HTR-8/SVneo (cell line): ENCODE measurements around the gene LYPD6B.
A peak's percentile ranks its signal among the peaks of the same experiment; 100 is the strongest.

Experiments used
- DNase-seq: peaks from one replicate; pipeline ENCODE4 v3.0.0; 2011; ENCODE audit warnings: low spot score, mixed read lengths; ENCODE audit not compliant: insufficient read length
- FAIRE-seq: peaks from 2 replicates; lab custom pipeline; 2011; peaks lifted over from hg19 to GRCh38; lab: Jason Lieb, UNC

Gene LYPD6B

DNA sequence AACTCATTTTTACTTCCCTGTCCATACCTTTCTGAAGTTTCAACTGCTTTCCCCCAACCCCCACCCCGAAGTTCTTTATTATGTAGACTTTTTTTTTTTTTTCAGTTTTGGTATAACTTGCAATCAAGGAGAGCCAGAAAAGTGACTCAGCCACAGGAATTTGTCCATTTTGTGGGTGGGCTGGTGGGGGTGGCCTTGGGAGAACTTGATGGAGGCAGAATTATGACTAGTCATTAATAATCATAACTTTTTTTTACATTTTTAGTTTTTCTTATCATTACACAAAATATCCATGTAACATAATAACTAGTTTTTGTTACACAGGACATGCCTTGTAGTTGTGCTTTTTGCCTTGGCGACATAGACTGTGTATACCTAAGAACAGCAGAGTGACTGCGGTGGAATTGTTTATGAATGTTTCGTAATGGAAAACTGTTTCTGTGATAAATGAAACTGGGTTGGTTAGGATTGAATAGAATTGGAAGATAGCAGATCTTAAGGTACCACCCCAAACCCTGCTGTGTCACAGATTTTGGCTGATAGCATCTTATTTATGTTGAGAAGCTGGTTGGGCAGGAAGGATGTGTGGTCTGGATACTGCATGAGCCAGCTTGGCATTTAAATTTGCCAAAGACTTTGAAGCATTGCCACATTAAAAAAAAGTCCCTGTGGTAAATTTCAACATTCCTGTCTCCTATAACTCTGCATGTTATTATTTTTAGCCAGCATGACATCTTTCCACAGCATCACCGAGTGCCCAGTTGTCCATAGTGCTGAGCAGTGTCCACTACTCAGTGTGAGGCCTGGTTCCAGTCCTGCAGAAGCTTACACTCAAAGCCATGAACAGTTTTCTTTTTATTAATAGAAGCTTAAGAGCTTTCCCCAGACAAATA, 30.7 kb downstream of the LYPD6B start:
- DNase-seq: no peak
- peak; percentile 46 for FAIRE-seq

DNA sequence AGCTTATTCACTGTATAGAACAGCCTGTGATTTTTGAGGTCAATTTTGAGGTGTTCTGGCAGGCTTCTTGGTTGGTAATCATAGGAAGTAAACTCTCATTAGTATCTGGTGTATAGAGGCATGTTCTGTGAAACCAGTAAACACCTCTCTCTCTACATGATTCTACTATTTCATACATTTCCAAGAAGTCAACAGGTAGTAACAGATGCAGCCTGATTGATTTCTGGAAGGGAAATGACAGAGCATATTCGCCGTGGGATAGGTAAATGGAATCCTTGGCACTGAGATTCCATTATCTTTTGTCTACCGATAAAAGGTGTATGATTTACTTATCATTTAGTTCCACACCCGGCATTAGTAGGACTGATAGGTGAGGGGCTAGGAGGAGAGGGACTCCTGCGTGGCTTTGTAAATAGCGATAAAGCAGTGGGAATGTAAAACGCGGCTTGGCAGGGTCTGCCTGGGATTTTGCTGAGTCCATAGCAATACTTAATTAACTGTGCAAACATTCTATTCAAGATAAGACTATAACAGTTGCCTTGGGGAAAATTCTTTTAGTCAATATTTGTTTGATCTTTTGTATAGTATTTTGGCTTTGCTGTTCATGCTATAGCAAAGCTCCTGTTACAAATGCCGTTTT, 32.3 kb downstream of the LYPD6B start:
- DNase-seq: no peak
- no peak for FAIRE-seq

DNA sequence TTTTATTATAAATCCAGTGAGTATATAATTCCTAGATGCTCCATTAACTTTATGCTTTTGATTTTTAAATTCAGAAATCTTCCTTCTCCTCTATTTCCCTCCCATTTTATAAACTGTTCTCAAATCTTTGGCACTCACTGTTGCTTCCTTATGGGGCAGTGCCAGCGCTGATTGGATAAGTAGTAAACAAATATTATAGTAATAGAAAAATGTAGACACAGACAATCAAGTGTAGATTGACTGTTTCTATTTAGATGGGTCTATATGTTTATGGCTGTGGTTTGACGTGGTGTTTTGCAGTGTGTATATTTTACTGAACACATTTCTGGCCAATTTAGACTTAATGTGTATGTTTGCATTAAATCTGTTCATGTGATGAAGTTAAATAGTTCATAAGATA, 36.6 kb downstream of the LYPD6B start:
- DNase-seq: no peak
- no peak for FAIRE-seq

DNA sequence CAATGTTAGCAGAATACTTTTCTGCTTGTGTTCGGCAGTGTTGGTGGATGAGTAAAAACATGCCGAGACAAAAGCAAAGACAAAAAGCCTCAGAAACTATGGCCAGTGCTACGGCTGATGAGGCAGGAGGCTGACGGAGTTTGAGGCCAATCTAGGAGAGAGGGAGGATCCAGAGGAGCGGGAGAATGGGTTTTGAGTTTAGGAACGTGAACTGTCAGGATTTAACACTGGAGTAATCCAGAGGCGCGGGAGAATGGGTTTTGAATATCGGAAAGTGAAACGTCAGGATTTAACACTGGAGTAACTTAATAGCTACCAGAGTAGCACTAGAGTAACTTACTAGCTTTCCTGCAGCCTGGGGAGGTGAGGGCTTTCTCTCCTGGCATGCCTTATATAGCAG, 37.4 kb downstream of the LYPD6B start:
- DNase-seq (no peak), FAIRE-seq (no peak)

DNA sequence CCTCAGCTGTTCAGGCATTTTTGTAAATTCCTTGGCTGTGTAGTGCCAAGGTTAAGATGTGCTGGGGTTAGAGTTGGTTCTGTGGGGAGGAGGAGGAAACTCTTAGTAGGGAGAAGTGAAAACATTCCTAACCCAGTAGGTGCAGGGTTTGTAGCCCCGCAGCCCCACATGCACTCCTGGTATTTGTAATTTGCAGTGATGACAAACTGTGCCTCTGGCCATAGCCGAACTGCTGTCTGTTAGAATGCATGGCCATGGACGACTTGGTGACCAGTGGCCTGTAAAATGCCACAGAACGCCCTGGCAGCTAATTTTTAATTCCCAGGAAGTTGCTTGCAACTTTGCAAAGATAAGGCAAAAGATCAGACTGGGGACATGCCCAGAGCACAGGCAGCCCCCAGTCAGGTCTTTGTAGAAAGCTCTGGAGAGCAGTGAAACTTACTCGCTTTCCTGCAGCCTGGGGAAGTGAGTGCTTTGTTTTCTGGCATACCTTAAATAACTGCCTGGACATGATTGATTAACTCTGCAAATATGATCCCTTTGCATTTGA, 38.4 kb downstream of the LYPD6B start:
- FAIRE-seq: peak; percentile 83
- DNase-seq: no peak

DNA sequence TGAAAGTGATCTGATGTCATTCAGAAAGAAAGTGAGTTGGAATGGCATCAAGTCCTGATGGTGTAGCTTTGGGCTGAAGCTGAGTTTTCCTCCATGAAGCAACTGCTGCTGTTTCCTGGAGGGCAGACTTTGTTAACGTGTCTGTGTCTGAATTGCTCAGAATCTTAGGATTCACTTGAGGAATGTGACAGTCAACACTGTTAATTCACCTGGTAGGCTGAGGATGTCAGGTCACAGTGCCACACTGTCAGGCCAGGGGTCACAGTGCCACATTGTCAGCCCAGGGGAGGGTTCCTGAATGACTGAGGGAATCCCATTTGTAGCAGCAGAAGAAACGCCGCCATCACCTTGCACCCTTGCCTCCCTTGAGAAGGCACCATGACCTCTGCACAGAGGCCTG, 39.4 kb downstream of the LYPD6B start:
- FAIRE-seq (no peak), DNase-seq (no peak)

DNA sequence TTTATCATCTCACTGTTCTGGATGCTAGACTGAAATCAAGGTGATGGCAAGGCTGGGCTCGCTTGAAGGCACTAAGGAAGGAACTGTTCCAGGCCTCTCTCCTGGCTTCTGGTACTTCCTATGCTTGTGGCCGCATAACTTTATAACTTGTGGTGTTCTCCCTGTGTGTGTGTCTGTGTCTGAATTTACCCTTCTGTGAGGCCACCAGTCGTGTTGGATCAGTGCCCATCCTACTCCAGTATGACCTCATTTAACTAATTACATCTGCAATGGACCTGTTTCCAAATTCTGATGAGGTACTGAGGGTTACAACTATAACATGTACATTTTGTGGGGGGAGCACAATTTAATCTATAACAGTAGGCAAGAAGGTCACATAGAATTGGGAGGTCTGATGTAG, 41.6 kb downstream of the LYPD6B start:
- DNase-seq (no peak), FAIRE-seq (peak; percentile 38)

DNA sequence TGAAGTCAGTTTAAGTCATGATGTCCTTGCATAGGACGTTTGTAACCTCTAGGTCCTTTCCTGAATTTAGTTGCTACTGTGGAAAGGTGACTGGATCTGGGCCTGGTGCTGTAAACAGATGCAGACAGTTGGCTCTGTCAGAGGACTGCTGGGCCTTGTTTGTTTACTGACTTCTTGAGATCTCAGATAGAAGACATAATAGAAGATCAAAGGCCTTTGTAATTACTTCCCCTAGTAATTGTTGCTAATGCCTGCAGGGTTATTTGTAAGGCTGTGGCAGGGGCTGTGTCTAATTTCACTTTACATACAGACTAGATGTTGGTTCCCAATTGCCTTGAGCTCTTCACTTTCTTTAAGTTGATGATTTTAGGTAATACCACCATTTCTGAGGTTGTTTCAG, 42.5 kb downstream of the LYPD6B start:
- no peak for DNase-seq
- no peak for FAIRE-seq

DNA sequence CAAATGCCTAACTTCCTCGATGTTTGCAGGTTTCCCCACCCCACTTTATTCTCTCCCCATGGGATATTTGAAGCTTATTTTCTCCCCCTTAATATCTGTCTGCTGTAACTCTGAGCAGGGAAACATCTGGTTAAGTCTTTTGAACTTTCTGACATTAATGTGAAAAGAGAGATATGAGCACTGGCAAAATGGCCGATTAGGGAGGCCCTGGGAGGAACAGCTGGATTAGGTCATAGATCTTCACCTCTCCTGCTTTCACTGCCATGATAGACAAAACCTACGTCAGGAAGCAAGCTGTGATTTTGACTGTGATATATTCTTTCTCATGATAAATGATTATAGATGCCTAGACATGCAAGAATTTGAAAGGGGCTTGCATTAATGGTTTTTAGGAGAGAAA, 43.6 kb downstream of the LYPD6B start:
- FAIRE-seq (no peak), DNase-seq (no peak)

DNA sequence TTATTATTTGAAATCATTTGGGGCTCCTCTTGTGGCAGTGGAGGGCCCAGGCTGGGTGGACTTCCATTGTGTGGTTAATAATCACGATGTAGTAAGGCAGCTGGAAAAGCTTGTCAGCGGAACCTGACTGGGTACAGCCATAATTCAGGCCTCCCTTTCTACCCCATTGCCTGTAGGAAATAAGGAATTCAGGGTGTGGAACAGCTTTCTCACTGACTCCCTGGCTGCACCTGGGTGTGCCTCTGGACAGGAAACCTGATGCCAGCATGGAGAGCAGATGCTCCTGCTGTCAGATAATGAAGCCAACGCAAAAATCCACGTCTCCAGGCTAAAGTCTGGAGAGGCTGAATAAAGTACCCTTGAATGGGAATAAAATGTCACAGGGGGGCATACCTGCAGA, 44.2 kb downstream of the LYPD6B start:
- no peak for DNase-seq
- no peak for FAIRE-seq

DNA sequence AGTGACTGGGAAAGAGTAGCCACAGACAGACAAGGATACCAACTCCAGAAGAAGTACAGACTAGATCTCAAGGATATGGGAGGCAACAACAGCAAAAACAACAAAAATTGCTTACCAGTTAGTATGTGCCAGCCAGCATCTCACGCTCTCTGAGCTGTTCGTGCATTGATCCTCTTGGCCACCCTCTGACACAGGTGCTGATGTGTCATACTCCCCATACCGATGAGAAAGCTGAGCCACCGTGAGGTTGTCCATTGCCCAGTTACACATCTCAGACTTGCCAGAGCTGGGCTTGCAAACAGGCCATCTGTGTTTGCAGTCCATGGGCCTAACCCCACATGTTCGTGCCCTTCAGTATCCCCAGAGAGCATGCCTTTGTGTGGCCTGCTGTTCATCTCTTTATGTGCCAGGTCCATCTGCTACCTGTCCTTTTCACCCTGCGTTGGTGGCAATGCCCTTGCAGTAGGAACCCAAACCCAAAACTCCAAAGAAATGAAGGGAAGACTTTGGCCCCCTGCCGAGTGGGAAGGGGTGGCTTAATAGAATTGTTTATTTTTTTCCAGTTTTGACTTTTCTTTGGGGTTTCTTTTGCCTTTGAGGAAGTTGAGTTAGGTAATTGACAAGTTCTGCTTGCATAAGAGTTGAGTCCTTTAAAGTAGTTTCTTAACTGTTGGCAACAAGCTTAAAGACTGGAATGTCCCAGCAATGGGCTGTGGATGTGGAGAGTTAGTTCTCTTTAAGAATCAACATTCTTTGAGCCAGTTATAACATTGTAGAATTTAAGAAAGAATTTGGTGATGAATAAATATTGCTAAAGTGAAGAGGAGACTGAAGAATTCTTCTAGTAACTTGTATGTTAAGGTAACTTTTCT, 46.7 kb downstream of the LYPD6B start:
- DNase-seq (no peak), FAIRE-seq (no peak)

DNA sequence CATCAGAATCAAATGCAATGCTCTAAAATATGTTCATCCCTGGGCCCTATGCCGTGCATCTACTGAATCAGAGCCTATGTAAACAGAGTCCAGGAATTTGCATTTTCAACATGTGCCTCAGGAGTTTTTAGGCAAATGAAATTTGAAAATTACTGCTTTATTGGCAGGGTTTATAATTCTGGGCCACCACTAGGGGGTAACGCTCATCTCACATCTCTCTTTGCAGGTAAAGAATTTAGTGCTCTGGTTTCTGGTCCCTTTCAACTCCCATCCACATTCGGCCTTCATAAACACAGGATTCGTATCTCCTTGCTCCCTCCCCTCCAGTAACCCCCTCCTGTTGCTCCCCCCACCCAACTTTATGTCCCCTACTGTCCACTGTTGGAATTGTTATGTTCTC, 49.3 kb downstream of the LYPD6B start:
- DNase-seq (no peak), FAIRE-seq (no peak)

DNA sequence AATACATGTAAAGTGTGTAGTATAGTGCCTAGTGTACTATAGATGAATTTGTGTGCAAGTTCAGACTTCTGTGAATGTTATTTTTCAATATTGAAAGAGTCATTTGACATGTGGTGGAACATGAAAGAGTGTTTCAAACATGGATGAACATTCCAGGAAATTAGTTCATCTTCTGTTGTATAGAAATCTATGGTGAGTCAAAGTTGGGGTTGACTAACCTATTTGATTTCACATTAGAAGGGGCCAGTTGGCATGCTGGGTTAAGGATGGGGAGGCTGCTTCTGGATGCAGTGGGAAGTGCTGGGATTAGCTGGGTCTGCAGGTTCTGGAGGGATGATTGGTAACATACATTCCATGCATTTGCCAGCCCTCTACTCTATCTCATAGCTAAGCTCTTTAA, 50.6 kb downstream of the LYPD6B start:
- no peak for FAIRE-seq
- DNase-seq: no peak

DNA sequence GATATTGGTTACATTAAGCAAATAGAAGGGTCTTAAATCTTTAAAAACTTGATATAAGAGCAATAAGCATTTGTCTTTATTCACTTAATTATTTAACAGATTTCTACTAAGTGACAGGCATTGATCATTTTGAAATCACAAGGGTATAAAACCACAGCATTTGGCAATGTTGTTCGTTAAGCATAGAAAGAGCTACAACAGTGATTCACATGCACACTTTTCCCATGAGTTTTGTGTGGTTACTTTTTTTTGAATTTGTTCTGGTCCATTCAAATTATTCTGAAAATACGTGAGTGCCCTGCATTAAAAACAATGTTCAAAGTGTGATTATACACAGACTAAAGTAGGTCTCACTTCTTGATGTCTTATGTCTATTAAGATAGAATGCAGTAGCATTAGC, 52.2 kb downstream of the LYPD6B start:
- no peak for DNase-seq
- FAIRE-seq: no peak

DNA sequence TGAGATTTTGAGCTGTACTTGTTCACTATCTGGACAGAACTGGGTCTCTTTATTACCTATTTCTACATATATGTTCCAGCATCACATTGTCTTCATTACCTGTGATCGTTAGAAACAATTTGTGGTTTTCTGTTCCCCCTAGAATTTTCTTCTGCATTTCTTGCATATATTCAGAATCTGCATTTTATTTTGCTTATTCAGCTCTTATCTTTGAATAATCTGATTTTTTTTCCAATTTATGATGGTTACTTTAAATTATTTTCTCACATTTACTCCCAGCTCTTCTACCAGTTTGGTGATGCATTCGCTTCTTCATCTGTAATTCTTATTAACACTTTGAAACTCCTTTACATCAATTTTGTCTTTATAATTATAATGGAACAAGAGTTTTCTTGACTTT, 55.1 kb downstream of the LYPD6B start:
- DNase-seq (no peak), FAIRE-seq (no peak)

DNA sequence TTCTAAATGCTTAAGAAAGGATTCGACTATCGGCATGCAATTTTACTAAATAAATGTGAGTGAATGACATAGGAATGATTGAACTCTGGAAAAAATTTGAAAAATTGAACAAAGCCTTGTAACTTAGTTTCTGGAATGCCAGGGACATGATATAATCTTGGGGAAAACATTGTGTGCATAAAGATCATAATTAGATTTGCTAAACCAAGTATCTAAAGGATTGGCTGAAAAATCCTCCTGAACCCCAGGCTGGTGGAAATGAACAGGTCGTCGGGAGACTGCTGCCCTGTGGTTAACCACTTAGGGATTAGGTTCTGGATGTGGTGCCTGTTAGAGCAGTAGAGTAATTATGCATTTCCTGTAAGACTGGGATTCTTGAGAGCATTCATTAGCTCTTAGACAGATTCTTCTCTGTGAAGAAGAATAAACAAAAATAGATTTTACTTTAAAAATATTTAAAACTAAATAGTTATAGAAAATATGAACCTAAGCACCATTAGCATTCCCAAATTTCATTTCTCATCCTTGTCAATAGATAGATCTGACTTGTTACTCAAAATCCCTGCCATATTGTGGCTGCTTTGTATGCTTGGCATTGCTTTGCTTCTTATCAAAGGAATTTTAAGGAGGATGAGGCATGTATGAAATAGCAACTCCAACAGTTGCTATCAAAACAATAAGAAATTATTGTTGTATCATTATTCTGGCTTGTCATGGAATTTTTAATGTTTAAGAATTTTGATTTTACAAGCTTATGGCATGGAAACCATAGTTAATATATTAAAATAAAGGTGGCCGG, 55.9 kb downstream of the LYPD6B start:
- DNase-seq (peak; percentile 62), FAIRE-seq (peak; percentile 57)

DNA sequence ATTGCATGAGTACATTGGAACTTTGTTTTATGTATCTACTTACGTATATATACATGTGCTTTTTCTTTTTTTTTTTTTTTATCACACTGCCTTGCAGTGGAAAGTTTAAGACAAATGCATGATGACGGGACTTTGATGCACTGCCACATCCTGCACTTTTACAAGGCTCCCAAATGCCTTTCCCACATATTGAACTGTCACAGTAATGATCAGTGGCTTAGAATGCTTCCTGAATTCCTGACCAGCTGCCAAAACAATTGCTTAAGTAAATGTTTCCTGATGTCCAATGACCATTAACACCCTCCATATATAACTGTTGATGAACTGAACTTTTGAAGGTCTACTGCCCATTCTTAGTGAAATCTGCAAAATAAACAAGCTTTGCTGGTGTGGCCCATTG, 60.2 kb downstream of the LYPD6B start:
- FAIRE-seq (peak; percentile 58), DNase-seq (peak; percentile 68)

DNA sequence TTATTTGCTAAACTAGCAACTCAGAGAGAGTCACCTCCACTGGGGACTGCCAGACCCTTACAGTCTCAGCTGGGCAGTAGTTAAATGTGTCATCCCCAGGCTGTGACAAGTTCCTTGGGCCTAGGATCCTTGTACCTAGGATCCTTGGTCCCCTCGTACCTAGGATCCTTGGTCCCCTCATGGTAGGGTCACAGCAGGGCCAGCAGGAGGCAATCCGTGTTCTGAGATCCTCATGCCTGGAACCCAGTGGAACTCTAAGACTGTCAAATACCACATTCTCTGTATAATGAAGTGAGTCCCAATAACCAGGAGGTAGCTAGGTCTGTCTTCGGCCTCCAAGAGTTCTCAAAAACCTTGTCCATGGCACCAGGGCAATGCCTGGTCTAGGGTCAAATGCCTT, 60.8 kb downstream of the LYPD6B start:
- DNase-seq: no peak
- peak; percentile 20 for FAIRE-seq

DNA sequence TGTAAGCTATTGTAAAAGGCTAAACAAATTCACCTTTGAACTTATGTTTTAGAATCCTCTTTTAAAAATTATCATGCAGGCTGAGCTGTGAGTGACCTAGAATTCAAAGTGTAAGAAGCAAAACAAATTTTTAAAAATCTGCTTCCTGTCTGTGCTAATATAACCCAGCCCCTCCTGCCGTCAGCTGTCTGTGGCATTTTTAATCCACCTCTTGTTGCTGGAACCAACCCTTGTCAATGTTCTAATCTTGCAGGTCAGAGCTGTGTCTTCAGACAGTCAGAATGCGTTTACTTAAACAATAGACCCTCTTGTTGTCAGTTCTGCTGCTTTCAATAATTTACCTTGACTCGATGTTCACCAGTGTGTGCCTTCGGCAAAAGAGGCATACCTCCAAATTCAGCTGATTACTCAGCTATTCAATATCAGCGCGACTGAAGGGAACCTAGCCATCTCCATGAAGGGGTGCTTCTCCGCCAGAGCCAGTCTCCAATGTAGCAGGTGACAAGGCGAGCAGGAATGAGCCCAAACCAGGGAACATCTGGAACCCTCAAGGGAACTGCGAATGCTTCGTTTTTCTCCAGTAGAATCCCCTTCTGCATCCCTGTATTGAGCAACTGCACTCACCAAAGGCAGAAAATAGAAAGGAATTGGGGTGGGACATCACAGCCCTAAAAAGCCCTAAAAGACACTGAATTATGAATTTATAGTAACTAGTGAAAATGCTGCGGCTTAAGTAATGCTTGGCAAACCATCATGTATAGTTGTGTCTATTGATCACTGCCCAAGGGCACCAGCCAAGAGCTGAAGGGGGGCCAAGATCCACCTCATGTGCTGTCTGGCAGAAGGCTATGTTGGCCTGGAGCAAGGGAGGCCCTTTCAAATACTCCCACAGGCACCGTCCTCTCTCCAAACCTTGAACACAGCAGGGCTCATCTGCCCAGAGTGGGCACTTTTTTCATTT, 62.5 kb downstream of the LYPD6B start:
- FAIRE-seq: no peak

More for the DNA sequence above, 62.5 kb downstream of the LYPD6B start:
- DNase-seq: no peak
